Skeletal muscle cell (primary cell): ENCODE data around the gene CAPN10.

Source experiments
- DNase-seq: peaks from one replicate; pipeline ENCODE4 v3.0.0-alpha.2; 2010; ENCODE audit warnings: low read depth
- H3K4me3 ChIP-seq: 2 replicates; pipeline ENCODE4 v1.5.1; 2011; ENCODE audit warnings: low read depth, mild to moderate bottlenecking, control low read depth, low read length, moderate library complexity

The CAPN10 gene

DNA sequence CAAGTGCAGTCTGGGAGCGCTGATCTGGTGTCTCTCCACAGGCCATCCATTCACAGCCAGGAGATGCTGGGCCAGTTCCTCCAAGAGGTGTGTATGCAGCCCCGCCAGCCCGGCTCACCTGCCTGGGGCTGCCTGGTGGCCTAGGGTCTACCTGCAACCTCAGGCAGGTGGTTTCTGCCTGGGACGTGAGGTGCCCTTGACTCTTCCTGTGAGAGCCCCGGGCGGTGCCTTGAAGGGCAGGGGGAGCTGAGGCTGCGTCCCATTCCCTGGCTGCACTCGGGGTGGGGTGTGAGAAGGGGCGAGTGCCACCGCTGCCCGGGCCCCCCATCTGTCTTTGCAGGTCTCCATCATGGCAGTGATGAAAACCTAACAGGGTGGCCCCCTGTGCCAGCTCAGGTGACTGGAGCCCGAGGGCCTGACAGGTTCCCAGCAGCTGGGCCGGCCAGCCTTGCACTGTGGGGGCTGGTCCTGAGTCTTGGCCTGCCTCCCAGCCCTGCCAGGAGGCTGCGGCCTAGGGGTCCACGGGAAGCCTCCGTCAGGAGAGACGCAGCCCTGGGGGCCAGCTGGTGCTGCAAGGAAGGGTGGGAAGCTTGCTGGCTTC lies 11.9 kb downstream of the CAPN10 start:
- H3K4me3 ChIP-seq = no peak overlapping the region
- no peak for DNase-seq

DNA sequence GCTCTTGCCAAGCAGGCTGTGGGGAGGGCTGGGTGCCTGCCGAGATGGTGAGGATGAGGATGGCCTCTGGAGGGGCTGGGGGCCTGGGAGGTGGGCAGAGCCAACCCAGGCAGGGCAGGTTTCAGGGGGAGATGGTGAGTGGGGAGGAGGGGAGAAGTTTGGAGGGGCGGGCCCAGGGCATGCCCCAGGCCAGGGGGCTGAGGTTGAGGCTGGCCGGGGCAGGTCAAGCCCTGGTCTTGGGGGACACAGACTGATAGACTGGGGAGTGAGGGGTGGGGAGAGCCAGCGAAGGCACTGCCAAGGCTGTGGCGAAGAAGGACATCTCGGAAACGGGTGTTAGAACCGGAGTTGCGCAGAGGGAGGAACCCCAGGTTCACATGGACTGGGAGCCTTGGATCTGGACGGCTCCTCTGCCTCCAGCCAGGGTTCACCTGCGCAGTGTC lies 12.6 kb downstream of the CAPN10 start:
- DNase-seq = no peak
- no peak overlapping the region for H3K4me3 ChIP-seq

DNA sequence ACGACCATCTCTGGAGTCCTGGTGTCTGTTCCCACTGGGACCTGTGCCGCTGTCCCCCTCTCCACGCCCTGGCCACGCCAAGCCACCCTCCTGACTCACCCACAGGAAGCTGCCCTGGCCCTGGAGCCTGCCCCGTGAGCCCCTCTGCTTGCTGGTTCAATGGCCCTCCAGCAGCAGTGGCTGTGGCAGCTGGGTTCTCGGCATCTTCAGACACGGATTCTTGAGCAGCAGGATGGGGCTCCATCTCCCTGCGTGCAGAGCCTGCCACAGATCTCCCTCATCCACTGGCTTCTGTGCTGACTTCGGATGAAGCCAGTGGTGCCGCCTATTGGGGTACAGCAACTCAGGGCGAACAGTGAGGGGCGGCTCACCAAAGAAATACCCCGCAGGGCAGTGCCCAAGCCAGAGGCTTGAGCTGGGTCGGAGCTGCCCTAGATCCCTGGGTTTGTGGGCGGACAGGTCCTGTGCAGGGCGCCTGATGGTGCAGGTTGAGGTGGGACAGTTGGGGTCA lies 14.0 kb downstream of the CAPN10 start:
- H3K4me3 ChIP-seq = no peak overlapping the region

DNA sequence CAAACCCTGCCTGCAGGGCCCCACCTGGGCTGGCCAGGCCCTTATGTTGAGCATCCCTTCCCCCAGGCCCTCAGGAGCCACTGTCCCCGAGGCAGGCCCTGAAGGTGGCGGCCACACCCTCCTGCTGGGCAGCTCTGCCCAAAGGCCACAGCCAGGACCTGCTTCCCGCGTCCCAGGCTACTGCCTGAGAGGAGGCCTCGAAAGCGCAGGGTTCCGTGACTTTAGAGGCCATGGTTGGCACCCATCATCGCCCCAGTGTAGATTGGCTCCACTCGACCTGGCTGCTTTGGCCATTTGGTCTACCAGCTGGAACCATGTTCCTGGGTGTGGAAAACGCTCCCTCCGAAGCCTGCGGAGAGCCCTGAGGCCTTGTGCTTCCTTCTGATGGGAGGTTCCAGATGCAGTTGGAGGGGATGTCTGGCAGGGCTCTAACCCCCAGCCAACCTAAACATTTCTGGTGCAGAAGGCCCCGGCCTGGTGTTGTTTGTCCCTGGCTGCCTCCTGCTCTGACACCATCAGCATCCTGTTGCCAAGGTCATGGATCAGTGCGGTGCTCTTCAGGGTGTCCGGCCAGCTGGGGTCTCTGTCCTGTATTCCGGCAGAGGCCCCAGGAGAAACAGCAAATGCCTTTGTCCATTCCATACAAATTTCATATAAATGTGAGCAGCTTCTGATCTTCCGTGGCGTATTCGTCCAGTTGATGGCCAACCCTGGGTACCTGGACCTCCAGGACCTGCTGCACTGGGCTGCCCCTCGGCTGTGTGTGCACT lies 14.7 kb downstream of the CAPN10 start:
- no peak overlapping the region for H3K4me3 ChIP-seq
- DNase-seq = no peak

More for the DNA sequence above, 14.0 kb downstream of the CAPN10 start:
- DNase-seq = no peak

DNA sequence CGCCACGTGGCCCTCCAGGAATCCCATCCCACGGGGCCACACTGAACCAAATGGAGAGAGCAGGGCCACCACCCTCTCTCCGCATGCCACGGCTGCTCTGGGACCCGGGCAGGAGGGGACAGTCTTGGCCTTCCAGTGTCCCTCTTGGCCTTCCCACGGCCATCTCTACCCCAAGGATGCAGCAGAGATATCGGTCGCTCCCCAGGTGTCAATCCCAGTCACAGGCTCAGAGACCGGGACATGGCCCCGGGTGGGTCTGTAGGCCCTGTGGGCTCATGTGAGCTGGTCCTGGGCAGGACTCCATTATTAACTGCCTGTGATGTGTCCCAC lies 15.3 kb downstream of the CAPN10 start:
- DNase-seq = no peak
- H3K4me3 ChIP-seq = no peak overlapping the region

DNA sequence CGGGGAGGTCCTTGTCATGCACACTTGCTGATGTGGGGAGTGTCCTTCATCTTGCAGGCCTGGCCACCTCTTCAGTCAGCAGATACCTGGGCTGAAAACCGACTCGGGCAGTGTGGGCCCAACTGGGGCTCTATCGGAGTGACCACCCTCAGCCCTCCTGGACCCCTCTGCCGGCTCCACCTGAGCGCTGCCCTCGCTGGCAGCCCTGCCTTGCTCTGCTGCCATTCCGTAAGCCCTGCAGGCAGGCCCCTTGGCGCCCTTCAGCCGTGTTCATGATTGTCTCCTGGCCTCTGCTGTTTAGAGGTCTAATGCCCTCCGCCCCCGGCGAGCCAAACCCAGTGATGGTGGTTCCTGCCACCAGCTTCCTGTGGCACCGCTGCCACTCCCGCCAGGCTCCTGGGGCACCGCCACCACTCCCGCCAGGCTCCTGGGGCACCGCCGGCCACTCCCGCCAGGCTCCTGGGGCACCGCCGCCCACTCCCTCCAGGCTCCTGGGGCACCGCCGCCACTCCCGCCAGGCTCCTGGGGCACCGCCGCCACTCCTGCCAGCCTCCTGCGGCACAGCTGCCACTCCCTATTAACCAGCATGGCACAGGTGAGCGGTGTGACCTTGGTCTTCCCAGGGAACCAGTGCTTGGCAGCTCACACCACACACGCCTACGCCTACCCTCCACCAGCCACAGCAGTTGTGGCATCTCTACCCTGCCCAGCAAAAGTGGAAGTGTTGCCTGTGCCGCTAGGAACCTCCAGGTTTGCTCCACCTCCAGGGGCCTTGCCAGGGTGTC lies 15.9 kb downstream of the CAPN10 start:
- no peak overlapping the region for H3K4me3 ChIP-seq
- DNase-seq = no peak

DNA sequence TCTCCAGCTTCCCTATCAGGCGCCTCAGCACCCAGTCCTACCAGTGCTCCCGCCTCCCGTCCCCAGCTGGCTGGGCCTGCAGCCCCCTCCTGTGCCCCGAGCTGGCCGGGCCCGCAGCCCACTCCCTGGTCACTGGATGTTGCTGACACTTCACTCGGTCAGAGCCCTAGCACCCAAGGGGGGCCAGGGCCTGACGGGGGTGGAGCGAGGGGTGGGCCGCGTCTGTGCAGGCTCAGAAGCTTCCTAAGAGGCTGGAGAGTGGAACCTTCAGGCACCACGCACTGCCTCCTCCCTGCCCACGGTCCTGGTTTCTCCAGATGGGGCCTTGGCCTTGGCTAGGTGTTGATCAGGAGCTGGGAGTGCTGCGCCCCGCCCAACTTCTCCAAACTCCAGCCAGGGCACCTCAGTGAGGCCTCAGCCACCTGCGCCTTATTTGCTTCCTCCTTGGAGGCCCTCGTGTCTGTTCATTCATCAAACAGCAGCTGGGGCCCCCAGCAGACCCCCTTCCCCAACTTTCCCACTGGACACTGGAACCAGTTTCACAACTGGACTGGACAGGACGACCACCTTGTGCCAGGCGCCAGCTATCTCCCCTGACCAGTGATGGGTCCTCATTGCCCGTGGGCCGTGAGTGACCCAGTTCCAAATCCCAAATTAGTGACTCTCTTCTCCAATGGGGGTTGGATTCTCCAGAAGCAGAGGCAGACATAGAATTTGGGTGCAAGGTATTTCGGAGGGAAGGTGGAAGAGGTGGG lies 16.7 kb downstream of the CAPN10 start:
- no peak overlapping the region for H3K4me3 ChIP-seq
- DNase-seq = no peak

DNA sequence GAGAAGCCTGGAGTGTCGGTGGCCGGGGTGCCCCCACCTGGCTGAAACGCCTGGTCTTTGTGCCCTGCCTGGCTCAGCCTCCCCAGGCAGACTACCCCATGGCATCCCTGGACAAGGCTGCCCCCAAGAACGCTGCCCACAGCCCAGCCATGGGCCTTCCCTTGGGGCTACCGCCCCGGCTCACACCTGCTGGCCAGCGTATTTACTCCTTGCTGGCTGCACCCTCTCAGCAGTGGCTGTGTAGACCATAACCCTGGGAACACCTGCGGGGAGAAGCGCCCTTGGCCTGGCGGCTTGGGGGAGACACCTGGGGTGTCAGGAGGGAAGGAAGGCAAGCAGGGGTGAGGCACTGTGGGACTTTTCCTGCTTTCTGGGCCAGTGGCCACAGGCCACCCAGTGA lies 17.3 kb downstream of the CAPN10 start:
- no peak for DNase-seq
- no peak overlapping the region for H3K4me3 ChIP-seq

DNA sequence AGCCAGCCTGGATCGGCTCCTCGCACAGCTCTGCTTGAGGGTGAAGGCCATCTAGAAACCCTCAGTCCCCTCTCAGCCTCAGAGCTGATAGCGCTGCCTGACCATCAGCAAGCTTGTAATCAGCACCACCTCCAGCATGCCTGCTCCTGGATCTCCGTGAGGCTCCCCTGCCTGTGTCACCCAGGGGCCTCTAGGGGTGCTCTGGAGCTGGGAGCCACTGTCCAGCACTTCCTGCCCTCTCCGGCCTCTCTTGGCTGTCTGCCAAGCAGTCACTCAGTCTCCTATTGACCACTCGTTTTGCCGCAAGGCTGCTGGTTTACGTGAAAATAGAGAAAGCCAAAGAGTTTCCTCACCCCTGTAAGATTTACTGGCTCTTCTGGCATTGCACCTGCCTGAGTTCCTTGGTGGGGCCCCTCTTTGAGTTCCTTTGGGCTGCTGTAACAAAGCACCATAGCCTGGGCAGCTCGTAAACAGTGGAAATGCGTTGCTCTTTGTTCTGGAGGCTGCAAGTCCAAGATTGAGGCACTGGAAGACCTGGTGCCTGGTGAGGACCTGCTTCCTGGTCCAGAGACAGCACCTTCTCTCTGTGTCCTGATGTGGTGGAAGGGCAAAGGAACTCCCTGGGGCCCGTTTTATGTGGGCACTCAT lies 17.9 kb downstream of the CAPN10 start:
- H3K4me3 ChIP-seq = no peak overlapping the region
- no peak for DNase-seq

DNA sequence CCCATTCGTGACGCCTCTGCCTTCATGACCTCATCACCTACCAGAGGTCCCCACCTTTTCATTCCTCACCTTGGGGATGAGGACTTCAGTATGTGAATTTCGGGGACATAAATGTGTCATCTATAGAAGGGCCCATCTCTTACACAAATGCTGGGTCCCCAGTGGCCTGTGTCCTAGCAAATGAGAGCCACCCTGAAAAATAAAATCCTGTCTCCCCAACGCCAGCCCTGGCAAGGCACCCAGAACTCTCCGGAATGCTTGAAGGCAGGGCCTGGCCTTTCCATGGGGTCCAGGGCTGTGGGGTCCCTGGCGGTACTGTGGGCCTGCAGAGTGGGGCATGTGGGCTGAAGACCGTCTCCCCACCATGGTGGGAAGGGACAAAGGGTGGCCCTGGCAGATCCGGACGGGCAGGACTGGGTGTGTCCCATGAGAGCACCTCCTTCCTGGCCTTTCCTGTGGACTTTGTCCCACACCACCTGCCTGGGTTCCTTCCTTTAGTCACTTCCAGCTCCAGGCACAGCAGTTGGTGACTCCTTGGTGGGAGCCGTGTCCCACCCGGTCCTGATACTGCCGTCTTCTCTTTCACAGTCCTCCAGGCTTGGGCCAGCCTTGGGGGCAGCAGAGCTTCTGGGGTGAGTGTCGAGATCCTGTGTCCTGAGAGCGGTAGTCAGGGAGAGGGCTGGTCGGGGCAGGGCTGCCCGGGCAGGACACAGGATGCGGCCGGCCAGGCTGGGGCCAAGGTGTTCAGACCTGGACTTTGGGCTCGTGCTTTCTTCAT lies 18.6 kb downstream of the CAPN10 start:
- DNase-seq = no peak
- H3K4me3 ChIP-seq = no peak overlapping the region

DNA sequence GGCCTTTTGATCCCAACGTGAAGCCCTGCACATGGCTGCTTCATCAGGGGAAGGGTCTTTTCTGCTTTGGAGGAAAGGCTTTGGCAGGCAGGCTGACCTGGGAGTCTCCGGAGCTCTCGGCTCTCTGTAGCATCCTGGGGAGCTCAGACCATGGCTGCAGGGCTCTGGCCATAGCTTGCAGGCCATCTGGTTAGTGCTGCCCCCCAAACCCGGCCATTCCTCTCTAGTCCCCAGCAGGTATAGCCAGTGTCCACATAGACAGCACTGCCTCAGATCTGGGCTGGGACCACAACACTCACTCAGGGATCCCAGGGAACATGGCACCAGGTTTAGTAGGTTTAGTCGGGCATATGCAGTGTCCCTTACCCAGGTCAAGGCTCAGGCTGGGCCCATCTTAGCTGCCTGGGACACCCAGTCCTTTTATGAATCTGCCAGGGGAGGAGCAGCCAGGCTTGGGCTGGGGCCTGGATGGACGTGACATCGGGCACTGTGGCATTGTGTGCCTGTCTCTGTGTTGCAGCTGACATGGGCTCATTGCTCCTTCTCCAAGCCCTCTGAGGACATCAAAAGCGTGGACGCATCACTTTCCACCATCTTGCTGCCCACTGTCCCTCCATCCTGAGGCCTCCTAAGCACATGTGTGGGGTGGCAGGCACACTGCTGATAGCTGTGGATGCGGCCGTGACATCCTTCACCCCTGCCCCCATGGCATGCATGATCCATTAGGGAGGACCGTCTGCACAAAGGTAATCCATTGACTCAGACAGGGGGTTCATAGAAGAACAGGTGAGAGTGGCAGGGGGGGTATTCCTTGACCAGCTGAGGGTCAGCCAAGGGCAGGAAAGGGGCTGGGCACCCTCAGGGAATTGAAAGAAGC lies 19.6 kb downstream of the CAPN10 start:
- no peak for DNase-seq
- H3K4me3 ChIP-seq = no peak overlapping the region

DNA sequence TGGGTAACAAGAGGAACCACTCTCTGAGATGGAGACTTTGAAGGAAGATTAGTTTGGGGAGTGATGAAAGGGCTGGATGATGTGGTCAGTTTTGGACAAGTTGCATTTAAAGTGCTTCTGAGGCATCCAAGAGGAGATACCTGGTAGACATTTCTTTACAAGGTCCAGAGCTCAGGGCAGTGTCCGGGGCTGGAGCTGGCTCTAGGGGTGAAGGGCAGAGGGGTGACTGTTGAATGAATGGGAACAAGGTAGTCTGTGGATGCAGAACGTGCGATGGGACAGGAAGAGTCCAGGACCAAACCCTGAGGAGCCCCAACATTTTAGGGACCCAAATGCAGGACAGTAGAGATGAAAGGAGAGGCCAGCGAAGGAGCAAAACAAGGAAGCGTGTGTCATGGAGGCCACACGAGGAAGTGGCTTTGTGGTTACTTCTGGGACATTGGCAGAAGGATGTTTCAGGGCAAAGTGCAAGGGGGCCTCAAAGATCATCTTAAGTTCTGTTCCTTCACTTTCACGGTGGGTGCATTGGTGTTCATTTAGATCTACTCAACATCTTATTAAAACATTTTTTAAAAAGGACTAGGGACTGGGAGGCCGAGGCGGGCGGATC lies 25.2 kb downstream of the CAPN10 start:
- no peak for DNase-seq
- no peak overlapping the region for H3K4me3 ChIP-seq

DNA sequence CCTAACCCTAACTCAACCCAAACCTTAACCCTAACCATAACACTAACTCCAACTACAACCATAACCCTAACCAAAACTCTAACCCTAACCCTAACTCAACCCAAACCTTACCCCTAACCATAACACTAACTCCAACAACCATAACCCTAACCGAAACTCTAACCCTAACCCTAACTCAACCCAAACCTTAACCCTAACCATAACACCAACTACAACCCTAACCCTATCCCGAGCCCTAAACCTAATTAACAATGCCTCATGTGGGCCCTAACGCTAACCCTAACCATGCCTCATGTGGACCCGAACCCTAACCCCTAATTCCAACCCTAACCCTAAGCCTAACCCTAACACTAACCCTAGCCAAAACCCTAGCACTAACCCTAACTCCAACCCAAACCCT lies 27.2 kb downstream of the CAPN10 start:
- no peak overlapping the region for H3K4me3 ChIP-seq
- no peak for DNase-seq

DNA sequence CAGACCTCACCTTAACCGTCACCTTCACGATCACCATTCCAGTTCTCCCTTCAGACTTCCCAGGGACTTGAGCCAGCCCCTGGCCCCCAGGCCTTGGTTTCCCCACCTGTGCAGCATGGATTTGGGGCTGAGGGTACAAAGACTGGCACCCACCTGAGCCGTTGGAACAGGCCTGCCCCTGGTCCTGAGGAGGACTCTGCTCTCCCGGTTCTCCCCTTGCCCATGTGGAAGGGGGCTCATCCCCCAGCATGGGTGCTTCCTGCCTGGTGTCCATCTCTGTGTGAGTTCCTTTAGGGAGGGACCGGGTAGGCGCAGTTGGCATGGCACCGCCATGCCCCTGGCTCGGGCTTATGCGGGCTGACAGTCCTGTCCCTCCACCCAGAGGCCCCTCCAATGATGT lies 27.9 kb downstream of the CAPN10 start:
- no peak for DNase-seq
- H3K4me3 ChIP-seq = no peak overlapping the region

DNA sequence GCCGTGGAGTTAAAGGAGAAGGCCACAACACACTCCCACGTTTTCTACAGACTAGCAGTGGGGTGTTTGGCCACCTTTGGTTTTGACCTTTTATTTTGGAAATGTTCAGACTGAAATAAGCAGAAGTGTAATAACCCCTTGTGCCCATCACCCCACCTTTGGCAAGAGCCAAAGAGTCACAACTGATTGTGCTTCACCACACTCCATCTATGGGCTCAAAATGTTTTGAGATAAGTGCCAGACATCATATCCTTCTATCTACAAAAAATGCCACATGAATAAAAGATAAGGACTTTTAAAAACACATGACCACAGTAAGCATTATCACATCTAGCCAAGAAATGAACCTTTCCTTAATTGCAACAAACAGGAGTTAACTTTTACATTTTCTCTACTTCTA lies 28.9 kb downstream of the CAPN10 start:
- no peak overlapping the region for H3K4me3 ChIP-seq
- no peak for DNase-seq

DNA sequence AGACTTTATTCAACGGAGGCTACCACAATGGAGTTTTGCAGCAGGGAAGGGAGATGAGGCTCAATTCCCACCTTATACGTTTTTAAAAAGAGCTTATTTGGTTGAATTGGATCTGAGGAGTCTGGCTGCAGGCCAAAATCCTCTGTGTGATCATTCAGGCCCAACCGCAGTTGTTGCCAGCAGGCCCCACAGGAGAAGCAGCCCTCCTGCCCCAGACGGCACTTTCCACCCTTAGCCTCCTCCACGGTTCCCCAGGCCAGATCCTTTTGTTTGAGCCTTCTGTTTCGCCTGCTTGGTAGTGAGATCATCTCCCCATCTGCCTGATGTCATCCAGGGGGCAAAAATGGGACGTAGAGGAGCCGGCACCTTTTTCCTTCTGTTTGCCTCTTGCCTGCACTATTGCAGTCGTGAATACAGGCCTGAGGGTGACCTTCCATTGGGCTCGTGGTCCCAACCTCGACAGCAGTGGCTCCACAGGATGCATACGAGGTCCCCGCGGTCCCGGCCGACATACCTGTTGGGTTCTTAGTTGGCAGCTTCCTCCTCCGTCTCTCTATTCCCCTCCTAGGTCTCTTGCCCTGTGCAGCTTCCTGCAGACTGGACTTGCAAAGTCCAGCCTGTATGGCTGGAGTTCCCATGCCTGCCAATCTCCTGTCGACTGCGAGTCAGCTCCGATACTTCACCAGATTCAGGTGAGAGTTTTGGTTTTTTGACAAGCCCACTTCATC lies 29.4 kb downstream of the CAPN10 start:
- DNase-seq = no peak

More for the DNA sequence above, 29.4 kb downstream of the CAPN10 start:
- H3K4me3 ChIP-seq = no peak overlapping the region
